Caco-2 (cell line): ENCODE data around the gene KBTBD12. TPM values are rescaled to one million over a fixed set of nuclear protein-coding genes. Genes with fewer than 3 reads are reported as not detected.

Experiments
- BruUV-seq: library from RNA; stranded (reverse); fragments of 400-500 nt; replicated peaks from 2 replicates; lab custom pipeline; 2021; lab: Mats Ljungman, UMichigan
- CTCF ChIA-PET: fragments of 300-600 bp; sonication (Branson Sonifier 250); formaldehyde crosslinking; loops from one replicate; lab custom pipeline; 2022; ENCODE audit warnings: antibody characterized with exemption; lab: Charles Lee
- POLR2A ChIA-PET: fragments of 300-600 bp; sonication (Branson Sonifier 250); formaldehyde crosslinking; loops from one replicate; lab custom pipeline; 2022; ENCODE audit warnings: antibody characterized with exemption; lab: Charles Lee
- DNase-seq, 2 experiments: peaks; one replicate each; pipeline versions ENCODE4 v3.0.0 to v3.0.0-alpha.2; 2020 to 2022
- H3K27me3 ChIP-seq: replicated peaks from 2 replicates; pipeline ENCODE4 v1.6.0; 2011; ENCODE audit warnings: low read length; ENCODE audit not compliant: control insufficient read depth, insufficient read depth
- H3K36me3 ChIP-seq: 2 replicates; pipeline ENCODE4 v1.5.1; 2011; ENCODE audit warnings: low read length; ENCODE audit not compliant: control insufficient read depth, insufficient read depth
- H3K4me1 ChIP-seq: fragments of 250-450 bp; sonication (Bioruptor Pico); 2 replicates; pipeline ENCODE4 v1.5.1; 2020; ENCODE audit warnings: mild to moderate bottlenecking
- H3K4me3 ChIP-seq: 2 replicates; pipeline ENCODE4 v1.5.1; 2011; ENCODE audit warnings: low read depth, mild to moderate bottlenecking, control low read depth, low read length
- H3K9me3 ChIP-seq: fragments of 250-450 bp; sonication (Bioruptor Pico); 2 replicates; pipeline ENCODE4 v1.5.1; 2020; ENCODE audit warnings: mild to moderate bottlenecking, moderate library complexity
- H3K27ac Mint-ChIP-seq: one replicate; pipeline ENCODE4 v1.8.0; 2022; ENCODE audit warnings: mixed read lengths; ENCODE audit not compliant: unreplicated experiment
- H3K27me3 Mint-ChIP-seq: one replicate; pipeline ENCODE4 v1.8.0; 2022; ENCODE audit warnings: mixed read lengths; ENCODE audit not compliant: insufficient read depth, unreplicated experiment
- H3K36me3 Mint-ChIP-seq: one replicate; pipeline ENCODE4 v1.8.0; 2022; ENCODE audit warnings: mild to moderate bottlenecking, mixed read lengths; ENCODE audit not compliant: insufficient read depth, unreplicated experiment
- H3K4me1 Mint-ChIP-seq: one replicate; pipeline ENCODE4 v1.8.0; 2022; ENCODE audit warnings: low read depth, mixed read lengths; ENCODE audit not compliant: unreplicated experiment
- H3K4me3 Mint-ChIP-seq: one replicate; pipeline ENCODE4 v1.8.0; 2022; ENCODE audit warnings: mild to moderate bottlenecking, moderate library complexity, mixed read lengths; ENCODE audit not compliant: unreplicated experiment
- H3K9me3 Mint-ChIP-seq: one replicate; pipeline ENCODE4 v1.8.0; 2022; ENCODE audit warnings: mixed read lengths; ENCODE audit not compliant: unreplicated experiment
- CTCF ChIP-seq, 2 experiments: fragments of 200-600 bp in 1 of 2; IDR thresholded peaks; 1 replicate in 1 of 2; 2 replicates in 1 of 2; pipeline versions ENCODE4 v1.5.1 to v1.8.0; 2011 to 2022; ENCODE audit warnings: antibody characterized with exemption in 1 of 2, control low read depth in 1 of 2, inconsistent platforms in 1 of 2, low read depth in 1 of 2, low read length in 1 of 2, mild to moderate bottlenecking in 1 of 2, moderate library complexity in 1 of 2; ENCODE audit not compliant: insufficient read depth in 1 of 2, severe bottlenecking in 1 of 2, unreplicated experiment in 1 of 2
- intact Hi-C: fragments of 100-400 bp; cut with micrococcal nuclease; formaldehyde crosslinking; loops from one replicate; pipeline ENCODE4 v1.10.0; 2022; ENCODE audit not compliant: unreplicated experiment
- total RNA-seq: library from RNA; stranded (reverse); gene quantifications from 2 replicates; pipeline ENCODE4 v1.2.3, GENCODE V29; 2022

Gene KBTBD12
- total RNA-seq, 1 experiment from 2014 or later, result not detected

DNA sequence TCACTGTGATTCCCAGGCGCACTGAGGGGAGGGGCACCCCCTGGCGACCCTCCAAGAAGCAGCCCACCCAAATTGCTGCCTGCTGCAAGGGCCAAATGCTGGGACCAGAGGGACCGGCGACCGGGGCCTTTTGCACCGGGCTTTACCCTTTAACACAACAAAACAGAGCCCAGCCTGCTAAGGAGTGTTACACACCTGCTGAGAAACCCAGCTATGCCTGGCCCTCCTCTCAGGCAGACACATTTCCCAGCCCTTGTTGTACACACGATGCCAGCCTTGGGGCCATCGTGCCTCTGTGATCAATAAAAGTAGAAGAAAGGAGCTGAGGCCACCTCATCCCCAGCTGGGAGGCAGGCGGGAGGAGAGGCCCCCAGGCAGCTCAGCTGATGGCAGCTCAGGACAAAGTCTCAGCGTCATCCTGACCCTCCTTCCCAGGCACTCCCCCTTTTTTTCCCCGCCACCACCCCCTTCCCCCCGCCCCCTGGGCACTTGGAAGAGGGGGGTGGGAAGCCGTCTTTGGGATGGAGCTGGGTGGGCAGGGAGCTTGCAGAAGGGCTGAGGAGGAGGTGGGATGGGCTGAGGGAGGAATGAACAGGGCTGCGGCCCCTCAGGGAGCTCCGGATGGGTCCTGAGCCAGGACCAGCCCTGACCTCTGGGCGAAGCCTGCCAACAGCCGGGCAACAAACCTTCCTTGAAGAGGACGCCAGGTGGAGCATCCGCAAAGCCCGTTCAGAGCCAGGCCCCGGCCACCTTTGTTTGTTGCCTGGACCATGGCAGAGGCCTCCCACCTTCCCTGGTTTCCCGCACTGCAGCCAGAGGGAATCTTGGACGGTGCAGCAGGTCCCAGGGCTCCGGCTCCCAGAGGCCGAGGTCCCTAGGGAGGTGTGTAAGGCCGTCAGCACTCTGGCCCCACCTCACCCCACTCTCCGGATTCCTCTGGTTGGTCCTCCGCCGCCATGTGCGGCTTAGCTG is 91.3 kb downstream of the KBTBD12 start:
- Histone ChIP-seq H3K4me1 (no peaks in the 10 kb centered on the region), H3K27me3 (no peaks in the 10 kb centered on the region), H3K9me3 (no peaks in the 10 kb centered on the region), H3K4me3 (no peak overlapping the region), H3K36me3 (no peaks in the 10 kb centered on the region)
- Mint-ChIP-seq H3K9me3 (no peaks in the 10 kb centered on the region), H3K27me3 (peaks cover 3% of the 10 kb centered on the region), H3K36me3 (no peaks in the 10 kb centered on the region), H3K27ac (no peak overlapping the region), H3K4me3 (no peak overlapping the region), H3K4me1 (peaks cover 15% of the 10 kb centered on the region)
- no TSS peak for BruUV-seq
- DNase-seq, result no peak
- POLR2A ChIA-PET, result no interaction called here
- no peak for TF ChIP-seq CTCF (IDR thresholded peaks at IDR 0.05; ENCODE audit: insufficient read depth in 1 of 2, low read depth in 1 of 2, low read length in 1 of 2, severe bottlenecking in 1 of 2, unreplicated experiment in 1 of 2)
- CTCF ChIA-PET, result no interaction called here
- intact Hi-C loops, result no loop called here

- no TSS peak for BruUV-seq
- no peaks in the 10 kb centered on the region for H3K9me3 Mint-ChIP-seq
- intact Hi-C loops, result no loop called here
- CTCF ChIA-PET, result no interaction called here
- no peaks in the 10 kb centered on the region for H3K27me3 Mint-ChIP-seq
- TF ChIP-seq CTCF (IDR thresholded peaks at IDR 0.05; ENCODE audit: insufficient read depth in 1 of 2, low read depth in 1 of 2, low read length in 1 of 2, severe bottlenecking in 1 of 2, unreplicated experiment in 1 of 2), result no peak
- H3K4me3 Mint-ChIP-seq, result no peak overlapping the region
- no peak overlapping the region for H3K4me3 ChIP-seq
- H3K4me1 Mint-ChIP-seq, result peaks cover 16% of the 10 kb centered on the region
- no peak for DNase-seq
- H3K4me1 ChIP-seq, result no peaks in the 10 kb centered on the region
- no peaks in the 10 kb centered on the region for H3K27me3 ChIP-seq
- H3K36me3 ChIP-seq, result no peaks in the 10 kb centered on the region
- no peaks in the 10 kb centered on the region for H3K36me3 Mint-ChIP-seq
- H3K9me3 ChIP-seq, result no peaks in the 10 kb centered on the region
- H3K27ac Mint-ChIP-seq, result no peak overlapping the region
- POLR2A ChIA-PET, result no interaction called here
Observed at GRCh38 chr3:128007033-128007424, 92.0 kb downstream of the KBTBD12 start.

DNA sequence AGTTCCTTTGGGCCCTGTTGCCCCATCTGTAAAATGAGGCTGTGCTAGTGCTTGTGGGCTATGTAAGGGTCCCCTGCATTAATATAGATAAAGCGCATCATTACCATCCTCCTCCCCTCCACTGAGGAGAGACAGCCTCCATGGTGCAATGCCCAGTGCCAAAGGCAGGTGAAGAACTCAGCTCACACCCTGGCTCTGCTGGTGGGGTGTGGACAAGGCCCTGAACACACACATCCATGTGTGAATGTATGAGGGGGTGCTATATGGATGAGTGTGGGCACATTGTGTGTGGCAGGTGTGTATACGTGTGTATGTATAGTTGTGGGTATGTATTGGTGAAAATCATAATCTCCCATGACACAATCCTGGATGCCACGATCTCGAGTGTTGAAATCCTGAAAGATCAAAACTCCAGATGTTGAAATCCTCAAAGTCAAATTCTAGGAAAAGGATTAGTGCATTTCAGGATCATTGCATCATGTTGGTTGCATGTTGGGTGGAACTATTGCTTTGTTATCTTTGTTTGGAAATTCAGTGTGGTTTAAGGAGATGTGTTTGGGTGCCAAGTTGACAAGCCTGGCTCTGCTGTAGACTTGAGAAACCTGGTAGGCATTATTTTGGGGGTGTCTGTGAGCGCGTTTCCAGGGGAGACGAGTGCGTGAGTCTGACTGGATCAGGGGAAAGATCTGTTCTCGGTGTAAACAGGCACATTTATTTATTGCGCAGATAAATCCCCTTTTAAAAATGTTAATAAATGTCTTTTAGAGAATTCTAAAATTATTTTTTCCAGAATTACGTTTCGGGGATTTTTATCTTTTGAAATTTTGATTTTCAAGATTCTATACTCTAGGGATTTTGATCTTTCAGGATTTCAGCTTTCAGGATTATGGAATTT is 95.2 kb downstream of the KBTBD12 start:
- H3K36me3 ChIP-seq, result no peaks in the 10 kb centered on the region
- H3K4me1 ChIP-seq, result no peaks in the 10 kb centered on the region
- Mint-ChIP-seq H3K36me3 (no peaks in the 10 kb centered on the region), H3K4me3 (peak overlapping the region; percentile 17), H3K4me1 (peaks cover 16% of the 10 kb centered on the region), H3K27ac (no peak overlapping the region), H3K27me3 (no peaks in the 10 kb centered on the region), H3K9me3 (no peaks in the 10 kb centered on the region)
- intact Hi-C loops, result no loop called here
- ChIA-PET POLR2A (no interaction called here), CTCF (no interaction called here)
- H3K27me3 ChIP-seq, result no peaks in the 10 kb centered on the region
- peak in 1 of 2 experiments; percentile 51 for DNase-seq
- H3K9me3 ChIP-seq, result no peaks in the 10 kb centered on the region
- TF ChIP-seq CTCF (IDR thresholded peaks at IDR 0.05; ENCODE audit: insufficient read depth in 1 of 2, low read depth in 1 of 2, low read length in 1 of 2, severe bottlenecking in 1 of 2, unreplicated experiment in 1 of 2), result no peak
- no TSS peak for BruUV-seq
- no peak overlapping the region for H3K4me3 ChIP-seq
